GM04504 (cell line): ENCODE results near the gene LACRT.

ENCODE experiments used
- DNase-seq: peaks from one replicate; pipeline ENCODE4 v3.0.0-alpha.2; 2012; ENCODE audit warnings: low read depth

LACRT gene

GRCh38 chr12:54601841-54602240 is 32.9 kb downstream of the LACRT start:
- DNase-seq, result no peak

DNA sequence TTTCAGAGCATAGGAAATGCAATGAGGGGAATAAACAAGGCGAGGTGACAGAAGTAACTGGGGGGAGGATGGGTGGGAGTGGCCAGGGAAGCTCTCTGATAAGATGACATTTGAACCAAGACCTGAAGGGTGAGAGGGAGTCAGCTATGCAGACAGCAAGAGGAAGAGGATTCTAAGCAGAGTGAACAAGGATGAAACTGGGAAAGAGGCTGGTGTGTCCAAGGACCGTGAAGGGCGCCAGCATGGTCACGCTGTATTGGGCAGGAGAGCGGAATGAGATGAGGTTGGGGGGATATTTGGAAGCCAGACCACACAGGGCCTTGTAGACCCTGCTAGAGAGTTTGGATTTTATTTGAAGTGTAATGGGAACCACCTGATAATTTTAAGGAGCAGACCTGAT is 35.7 kb downstream of the LACRT start:
- no peak for DNase-seq

GRCh38 chr12:54596526-54596946 is 38.2 kb downstream of the LACRT start:
- peak; percentile 33 for DNase-seq

DNA sequence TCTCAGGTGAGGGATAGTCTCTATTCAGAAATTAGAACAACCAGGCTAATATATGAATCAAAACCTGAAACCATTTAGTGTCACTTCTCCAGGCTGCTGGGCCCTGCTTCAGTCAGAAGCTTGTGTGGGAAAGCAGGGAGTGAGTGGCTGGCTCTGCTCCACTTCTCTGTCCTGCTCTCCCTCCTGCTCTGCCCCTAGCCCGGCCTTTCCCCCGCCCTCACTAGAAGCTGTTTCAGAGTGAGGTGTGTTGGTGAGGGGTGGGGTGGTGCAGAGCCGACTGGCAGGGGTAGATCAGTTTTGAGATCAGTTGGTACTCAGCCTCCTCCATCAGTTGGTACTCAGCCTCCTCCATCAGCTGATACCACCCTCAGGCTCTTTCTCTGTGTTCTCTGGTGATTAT is 39.2 kb downstream of the LACRT start:
- no peak for DNase-seq

- DNase-seq, result no peak
These were observed 41.0 kb downstream of the LACRT start for GRCh38 chr12:54593725-54594124.

DNA sequence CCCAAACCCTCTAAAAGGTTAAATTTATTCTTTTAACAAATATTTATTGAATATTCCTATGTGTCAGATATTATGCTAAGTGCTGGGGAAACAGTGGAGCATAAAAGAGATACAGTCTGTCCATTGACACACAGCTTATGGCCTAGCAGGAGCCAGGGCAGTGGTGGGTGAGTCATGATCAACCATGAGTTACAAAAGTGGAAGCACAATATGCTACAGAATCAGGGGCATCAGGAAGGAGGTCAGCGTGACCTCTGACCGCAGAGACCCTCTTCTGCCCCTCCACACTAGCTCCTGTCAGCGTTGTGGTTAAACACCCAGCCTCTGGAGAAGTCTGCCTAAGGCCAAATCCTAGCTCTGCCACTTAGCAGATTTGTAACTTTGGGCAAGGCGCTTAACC is 41.6 kb downstream of the LACRT start:
- no peak for DNase-seq

- no peak for DNase-seq
These were observed 42.4 kb downstream of the LACRT start for GRCh38 chr12:54592316-54592715.

- no peak for DNase-seq
These were observed 43.6 kb downstream of the LACRT start for GRCh38 chr12:54590978-54591591.

DNA sequence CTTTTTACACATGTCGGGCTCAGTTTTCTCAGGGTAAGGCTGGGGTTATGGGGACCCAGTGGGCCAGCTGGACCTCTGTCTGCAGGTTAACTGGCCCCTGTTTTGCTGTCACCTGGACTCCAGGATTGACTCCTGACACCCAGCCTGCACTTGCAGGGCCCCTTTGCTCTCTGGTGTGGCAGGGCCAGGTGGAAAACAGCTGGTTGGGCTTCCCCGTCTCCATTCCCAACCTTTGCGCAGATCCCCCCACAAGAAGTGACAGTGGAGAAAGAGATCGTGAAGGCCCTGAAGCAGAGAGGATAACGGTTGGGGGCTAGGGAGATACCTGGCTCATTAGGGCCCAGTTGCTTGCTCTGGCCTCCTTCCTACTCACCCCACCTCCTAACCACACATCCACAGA is 44.7 kb downstream of the LACRT start:
- DNase-seq, result no peak

DNA sequence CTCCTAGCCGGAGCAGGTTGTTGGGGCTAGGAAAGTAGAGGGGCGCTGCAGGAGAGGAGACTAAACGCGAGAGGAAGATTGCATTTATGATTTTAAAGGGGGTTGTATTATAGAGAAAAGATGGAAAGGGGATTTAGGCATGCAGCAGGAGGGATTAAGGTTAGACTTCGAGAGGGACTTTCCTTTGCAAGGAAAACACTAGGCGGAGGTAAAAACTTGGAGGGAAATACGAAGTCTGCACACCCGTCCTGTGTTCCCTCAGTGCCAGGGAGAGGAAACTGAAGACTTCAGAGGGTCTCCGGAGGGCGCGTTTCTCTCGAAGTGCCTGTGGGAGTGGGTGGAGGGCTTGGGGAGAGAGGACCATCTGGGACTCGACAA is 45.8 kb downstream of the LACRT start:
- no peak for DNase-seq

- DNase-seq, result no peak
These were observed 46.4 kb downstream of the LACRT start, which contains the start of gene PPP1R1A for GRCh38 chr12:54588110-54588889. Gene PPP1R1A (minus strand): TSS chr12:54588659. CDS start chr12:54588488, 171 bp downstream.

DNA sequence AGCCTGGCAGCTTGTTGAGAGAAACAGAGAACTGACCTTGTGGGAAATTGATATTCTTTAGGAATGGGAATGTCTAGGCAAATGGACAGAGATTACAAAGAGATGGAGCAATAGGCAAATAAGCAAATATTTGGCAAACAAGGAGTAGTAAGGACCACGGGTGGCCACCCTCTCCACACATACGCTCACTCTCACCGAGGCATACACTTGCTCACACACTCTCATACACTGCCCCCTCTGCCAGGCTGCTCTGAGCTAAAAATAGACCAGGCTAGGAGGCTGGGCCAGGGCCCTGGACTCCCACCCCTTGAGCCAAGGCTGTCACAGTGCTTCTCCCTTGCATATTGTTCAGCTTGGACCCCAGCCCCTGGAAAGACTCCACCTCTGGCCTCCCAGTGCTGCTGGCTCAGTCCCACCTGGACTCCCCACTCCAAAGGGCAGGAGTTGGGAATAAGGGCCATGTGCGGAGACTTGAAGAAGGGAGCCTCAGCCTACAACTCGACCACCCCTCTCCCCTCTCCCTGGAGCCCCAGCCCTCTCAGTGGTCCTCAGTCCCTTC is 47.3 kb downstream of the LACRT start:
- no peak for DNase-seq

GRCh38 chr12:54586620-54587019 is 48.1 kb downstream of the LACRT start:
- no peak for DNase-seq

GRCh38 chr12:54585243-54585642 is 49.5 kb downstream of the LACRT start:
- no peak for DNase-seq

DNA sequence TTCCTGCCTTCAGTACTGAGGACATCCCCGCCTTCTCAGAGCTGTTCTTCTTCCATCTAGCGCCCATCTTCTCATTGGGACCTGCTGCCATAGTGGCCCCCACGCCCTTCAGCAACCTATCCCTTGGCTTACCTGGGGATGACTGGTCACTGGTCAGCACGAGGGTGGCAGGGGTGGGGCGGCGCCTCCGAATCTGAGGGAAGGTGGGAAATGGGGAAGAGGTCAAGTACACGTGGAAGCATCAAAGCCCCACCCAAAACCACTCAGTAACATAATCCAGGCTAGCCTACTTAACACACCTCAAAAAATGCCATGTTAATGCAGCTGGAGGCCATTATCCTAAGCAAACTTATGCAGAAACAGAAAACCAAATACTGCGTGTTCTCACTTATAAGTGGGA is 50.6 kb downstream of the LACRT start:
- DNase-seq, result no peak

- no peak for DNase-seq
These were observed 51.0 kb downstream of the LACRT start for GRCh38 chr12:54583726-54584125.

DNA sequence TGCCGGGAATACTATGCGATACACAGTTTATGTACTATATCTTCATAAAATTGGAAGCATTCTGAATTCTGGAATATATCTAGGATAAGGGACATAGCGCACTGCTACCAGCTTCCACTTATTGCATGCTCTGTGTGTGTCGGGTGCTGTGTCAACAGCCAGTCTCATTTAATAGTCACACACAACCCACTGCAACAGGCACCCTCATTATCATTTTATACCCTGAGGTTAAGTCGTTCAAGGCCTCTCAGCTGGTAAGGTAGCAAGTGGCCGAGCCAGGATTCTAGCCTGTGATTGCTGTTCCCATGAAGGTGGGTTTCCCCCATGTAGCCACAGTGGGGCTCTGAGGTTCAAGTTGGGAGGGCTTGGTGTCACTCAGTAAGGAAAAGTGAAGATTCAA is 53.3 kb downstream of the LACRT start:
- no peak for DNase-seq
